ENCODE data around the gene EPHA6.

DNA sequence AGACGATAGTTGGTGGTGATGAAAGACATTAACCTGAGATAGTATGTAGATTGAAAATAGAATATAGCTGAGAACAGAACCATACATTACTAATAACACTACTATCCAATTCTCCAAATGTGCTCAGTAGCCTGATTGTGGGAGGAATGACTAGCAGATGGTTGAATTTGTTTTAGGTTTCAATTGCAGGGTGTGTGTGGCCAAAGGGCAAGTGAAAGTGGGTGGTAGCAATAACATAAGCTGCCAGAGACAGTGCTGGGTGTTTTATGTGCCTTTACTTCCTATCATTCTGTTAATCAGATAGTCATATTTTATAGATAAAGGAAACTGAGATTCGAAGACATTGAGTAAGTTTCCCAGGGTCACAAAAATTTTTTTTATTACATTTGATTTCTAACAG, 700.7 kb downstream of the EPHA6 start:
- no peak for TF ChIP-seq POLR2A (IDR thresholded peaks at IDR 0.05)
- TF ChIP-seq, protein P1, sequence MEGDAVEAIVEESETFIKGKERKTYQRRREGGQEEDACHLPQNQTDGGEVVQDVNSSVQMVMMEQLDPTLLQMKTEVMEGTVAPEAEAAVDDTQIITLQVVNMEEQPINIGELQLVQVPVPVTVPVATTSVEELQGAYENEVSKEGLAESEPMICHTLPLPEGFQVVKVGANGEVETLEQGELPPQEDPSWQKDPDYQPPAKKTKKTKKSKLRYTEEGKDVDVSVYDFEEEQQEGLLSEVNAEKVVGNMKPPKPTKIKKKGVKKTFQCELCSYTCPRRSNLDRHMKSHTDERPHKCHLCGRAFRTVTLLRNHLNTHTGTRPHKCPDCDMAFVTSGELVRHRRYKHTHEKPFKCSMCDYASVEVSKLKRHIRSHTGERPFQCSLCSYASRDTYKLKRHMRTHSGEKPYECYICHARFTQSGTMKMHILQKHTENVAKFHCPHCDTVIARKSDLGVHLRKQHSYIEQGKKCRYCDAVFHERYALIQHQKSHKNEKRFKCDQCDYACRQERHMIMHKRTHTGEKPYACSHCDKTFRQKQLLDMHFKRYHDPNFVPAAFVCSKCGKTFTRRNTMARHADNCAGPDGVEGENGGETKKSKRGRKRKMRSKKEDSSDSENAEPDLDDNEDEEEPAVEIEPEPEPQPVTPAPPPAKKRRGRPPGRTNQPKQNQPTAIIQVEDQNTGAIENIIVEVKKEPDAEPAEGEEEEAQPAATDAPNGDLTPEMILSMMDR (IDR thresholded peaks at IDR 0.05), result no peak
